ENCODE results near the gene RCC2.
A peak's percentile ranks its signal among the peaks of the same experiment; 100 is the strongest.

Gene RCC2

GRCh38 chr1:17442841-17443240 lies 3.4 kb upstream of the RCC2 start:
- DNase-seq, result no peak

- DNase-seq, result no peak
These were observed 2.5 kb upstream of the RCC2 start for GRCh38 chr1:17441993-17442357.

GRCh38 chr1:17441265-17441992 lies 2.0 kb upstream of the RCC2 start:
- peak in 1 of 58 donors; percentile 15 for DNase-seq

- DNase-seq, result no peak
These were observed 1.3 kb upstream of the RCC2 start for GRCh38 chr1:17440827-17441168.

- no peak for DNase-seq
These were observed 773 bp upstream of the RCC2 start for GRCh38 chr1:17440074-17440826.

- DNase-seq, result peak in 46 of 58 donors; percentile 14 to 63 (median 36)
These were observed 893 bp downstream of the RCC2 start for GRCh38 chr1:17438318-17439249.

GRCh38 chr1:17437580-17438317 lies 1.7 kb downstream of the RCC2 start:
- peak in 40 of 58 donors; percentile 10 to 74 (median 45) for DNase-seq

GRCh38 chr1:17437260-17437579 lies 2.3 kb downstream of the RCC2 start:
- DNase-seq, result no peak

- DNase-seq, result no peak
These were observed 2.9 kb downstream of the RCC2 start for GRCh38 chr1:17436380-17437174.

- no peak for DNase-seq
These were observed 4.9 kb downstream of the RCC2 start for GRCh38 chr1:17434601-17435000.

- no peak for DNase-seq
These were observed 5.5 kb downstream of the RCC2 start for GRCh38 chr1:17434016-17434415.

- no peak for DNase-seq
These were observed 6.2 kb downstream of the RCC2 start for GRCh38 chr1:17433261-17433660.

GRCh38 chr1:17432412-17432811 lies 7.1 kb downstream of the RCC2 start:
- DNase-seq, result no peak

- no peak for DNase-seq
These were observed 10.3 kb downstream of the RCC2 start for GRCh38 chr1:17429183-17429582.

GRCh38 chr1:17427696-17428660 lies 11.5 kb downstream of the RCC2 start:
- DNase-seq, result no peak

GRCh38 chr1:17425806-17426600 lies 13.5 kb downstream of the RCC2 start:
- no peak for DNase-seq

- peak in 9 of 58 donors; percentile 10 to 47 (median 20) for DNase-seq
These were observed 15.7 kb downstream of the RCC2 start for GRCh38 chr1:17423781-17424245.

GRCh38 chr1:17422461-17422860 lies 17.0 kb downstream of the RCC2 start:
- peak in 1 of 58 donors; percentile 19 for DNase-seq

Measured in anterior cingulate cortex (tissue), 58 donors.